ENCODE data around the gene WASF3.

WASF3 gene

DNA sequence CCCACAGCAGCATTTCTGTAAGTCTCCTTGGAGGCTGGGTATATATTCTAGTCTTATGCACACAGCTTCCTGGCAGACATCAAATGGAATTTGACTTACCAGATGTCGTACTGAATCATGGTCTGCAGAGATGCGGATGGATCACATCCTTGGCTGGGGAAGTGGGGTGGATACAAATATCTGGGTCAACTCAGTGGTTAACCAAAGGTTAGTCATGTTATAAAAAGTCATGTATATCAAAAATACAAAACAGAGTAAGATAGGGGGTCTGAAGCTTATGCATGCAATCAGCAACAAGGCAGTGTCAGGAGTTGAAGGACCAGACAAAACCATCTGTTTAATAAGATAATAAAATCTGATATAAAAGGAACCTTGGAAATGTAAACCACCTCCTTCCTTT, 61.9 kb downstream of the WASF3 start:
- ChIA-PET CTCF (interaction anchor here (0.6 to 1.8 kb wide), 5 partner anchors 9 to 196 kb away, joined by 3 to 5 read pairs (median 3); no protein-coding TSS in a partner anchor), POLR2A (interaction anchor here (0.6 to 1.2 kb wide), 2 partner anchors 19 to 66 kb away, joined by 3 read pairs; no protein-coding TSS in a partner anchor)
- peak; percentile 47 for DNase-seq (ENCODE audit: low read depth, low spot score)
- no peak for TF ChIP-seq CTCF (IDR thresholded peaks at IDR 0.05; ENCODE audit: insufficient read depth, low read length, missing control alignments)
- H3K4me3 ChIP-seq (ENCODE audit: low read depth, low read length) = no peak overlapping the region

GRCh38 chr13:26621731-26622401, 64.4 kb downstream of the WASF3 start:
- ChIA-PET POLR2A (no interaction called here), CTCF (interaction anchor here (1.6 to 1.7 kb wide), 2 partner anchors 9 to 436 kb away, joined by 4 read pairs; no protein-coding TSS in a partner anchor)
- TF ChIP-seq CTCF (IDR thresholded peaks at IDR 0.05; ENCODE audit: insufficient read depth, low read length, missing control alignments) = no peak
- no peak overlapping the region for H3K4me3 ChIP-seq (ENCODE audit: low read depth, low read length)
- no peak for DNase-seq (ENCODE audit: low read depth, low spot score)

- no peak for DNase-seq (ENCODE audit: low read depth, low spot score)
- ChIA-PET CTCF (no interaction called here), POLR2A (no interaction called here)
- TF ChIP-seq CTCF (IDR thresholded peaks at IDR 0.05; ENCODE audit: insufficient read depth, low read length, missing control alignments) = no peak
- no peak overlapping the region for H3K4me3 ChIP-seq (ENCODE audit: low read depth, low read length)
These were observed 65.6 kb downstream of the WASF3 start for GRCh38 chr13:26623125-26623524.

GRCh38 chr13:26624572-26624971, 67.1 kb downstream of the WASF3 start:
- POLR2A ChIA-PET = no interaction called here
- no peak for TF ChIP-seq CTCF (IDR thresholded peaks at IDR 0.05; ENCODE audit: insufficient read depth, low read length, missing control alignments)
- CTCF ChIA-PET = interaction anchor here (1.4 kb wide), 1 partner anchor 11 kb away, joined by 4 read pairs; no protein-coding TSS in a partner anchor

DNA sequence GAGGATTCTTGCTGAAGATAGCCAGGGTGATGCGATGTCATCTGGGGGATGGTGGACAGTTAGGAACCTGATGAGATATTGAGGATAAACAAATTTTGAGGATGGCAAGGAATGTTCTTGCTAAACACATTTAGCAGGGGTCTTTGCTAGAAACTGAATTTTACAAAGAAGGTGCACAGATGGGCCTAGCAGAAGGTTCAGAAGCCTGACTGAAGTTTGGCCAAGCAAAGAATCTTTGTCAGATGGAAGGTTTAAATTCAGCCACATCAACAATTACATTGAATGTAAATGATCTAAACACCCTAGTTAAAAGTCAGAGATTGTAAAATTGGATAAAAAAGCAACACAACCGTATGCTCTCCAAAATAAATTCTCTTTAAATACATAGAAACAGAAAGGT, 68.8 kb downstream of the WASF3 start:
- ChIA-PET POLR2A (no interaction called here), CTCF (no interaction called here)
- DNase-seq (ENCODE audit: low read depth, low spot score) = no peak

More at GRCh38 chr13:26624572-26624971, 67.1 kb downstream of the WASF3 start:
- H3K4me3 ChIP-seq (ENCODE audit: low read depth, low read length) = no peak overlapping the region
- no peak for DNase-seq (ENCODE audit: low read depth, low spot score)

More for the DNA sequence above, 68.8 kb downstream of the WASF3 start:
- no peak for TF ChIP-seq CTCF (IDR thresholded peaks at IDR 0.05; ENCODE audit: insufficient read depth, low read length, missing control alignments)
- H3K4me3 ChIP-seq (ENCODE audit: low read depth, low read length) = no peak overlapping the region

Data from AG04449 (cell line).